GM21367 (cell line): ENCODE measurements around the gene DYRK1A.

ENCODE experiments used
- ATAC-seq: cut with Tn5 transposase; IDR thresholded peaks from one replicate; pipeline ENCODE4 v1.9.1; 2021; ENCODE audit not compliant: unreplicated experiment

The DYRK1A gene

GRCh38 chr21:37415939-37416338 is 49.4 kb downstream of the DYRK1A start:
- no peak for ATAC-seq

- ATAC-seq, result no peak
Observed at GRCh38 chr21:37416914-37417313, 50.3 kb downstream of the DYRK1A start.

- no peak for ATAC-seq
Observed at GRCh38 chr21:37419228-37419906, 52.8 kb downstream of the DYRK1A start.

- no peak for ATAC-seq
Observed at GRCh38 chr21:37421306-37421705, 54.7 kb downstream of the DYRK1A start.

GRCh38 chr21:37422382-37422781 is 55.8 kb downstream of the DYRK1A start:
- ATAC-seq, result no peak

- no peak for ATAC-seq
Observed at GRCh38 chr21:37423103-37423502, 56.5 kb downstream of the DYRK1A start.

- no peak for ATAC-seq
Observed at GRCh38 chr21:37424396-37424795, 57.8 kb downstream of the DYRK1A start.

GRCh38 chr21:37425001-37425400 is 58.4 kb downstream of the DYRK1A start:
- ATAC-seq, result no peak

- ATAC-seq, result no peak
Observed at GRCh38 chr21:37425684-37426083, 59.1 kb downstream of the DYRK1A start.

- no peak for ATAC-seq
Observed at GRCh38 chr21:37427221-37427620, 60.6 kb downstream of the DYRK1A start.

GRCh38 chr21:37429356-37429755 is 62.8 kb downstream of the DYRK1A start:
- no peak for ATAC-seq

GRCh38 chr21:37430184-37430821 is 63.7 kb downstream of the DYRK1A start:
- ATAC-seq, result no peak

- no peak for ATAC-seq
Observed at GRCh38 chr21:37431243-37431642, 64.7 kb downstream of the DYRK1A start.

- ATAC-seq, result no peak
Observed at GRCh38 chr21:37432710-37433455, 66.3 kb downstream of the DYRK1A start.

- no peak for ATAC-seq
Observed at GRCh38 chr21:37433456-37433840, 66.9 kb downstream of the DYRK1A start.

- ATAC-seq, result no peak
Observed at GRCh38 chr21:37435120-37435519, 68.5 kb downstream of the DYRK1A start.

- ATAC-seq, result no peak
Observed at GRCh38 chr21:37435711-37436110, 69.1 kb downstream of the DYRK1A start.

GRCh38 chr21:37436174-37436573 is 69.6 kb downstream of the DYRK1A start:
- ATAC-seq, result no peak

- ATAC-seq, result no peak
Observed at GRCh38 chr21:37437376-37438080, 71.0 kb downstream of the DYRK1A start.

- ATAC-seq, result no peak
Observed at GRCh38 chr21:37443683-37444082, 77.1 kb downstream of the DYRK1A start.

- no peak for ATAC-seq
Observed at GRCh38 chr21:37445228-37445627, 78.7 kb downstream of the DYRK1A start.

- ATAC-seq, result no peak
Observed at GRCh38 chr21:37446552-37446951, 80.0 kb downstream of the DYRK1A start.
